Gastrocnemius medialis (tissue), 4 donors: Measurements from ENCODE around the gene CDC5L.

Source experiments
- POLR2A ChIP-seq, 2 donors: fragments of 450-650 bp; IDR thresholded peaks; one replicate each; pipeline ENCODE4 v1.6.1; 2017; ENCODE audit warnings: antibody characterized with exemption in 2 of 2, mild to moderate bottlenecking in 2 of 2, moderate library complexity in 2 of 2
- TF ChIP-seq, protein P1 (sequence below), 5 experiments: fragments of 450-650 bp in 3 of 5; fragments of 200-600 bp in 2 of 5; sonication (generic) in 2 of 5; IDR thresholded peaks in 4 of 5; conservative IDR thresholded peaks in 1 of 5; 1 replicate in 4 of 5; 2 replicates in 1 of 5; pipeline ENCODE4 v1.5.1; 2016 to 2019; ENCODE audit warnings: antibody characterized with exemption in 5 of 5, mild to moderate bottlenecking in 3 of 5, moderate library complexity in 3 of 5

- TF ChIP-seq, protein P1, sequence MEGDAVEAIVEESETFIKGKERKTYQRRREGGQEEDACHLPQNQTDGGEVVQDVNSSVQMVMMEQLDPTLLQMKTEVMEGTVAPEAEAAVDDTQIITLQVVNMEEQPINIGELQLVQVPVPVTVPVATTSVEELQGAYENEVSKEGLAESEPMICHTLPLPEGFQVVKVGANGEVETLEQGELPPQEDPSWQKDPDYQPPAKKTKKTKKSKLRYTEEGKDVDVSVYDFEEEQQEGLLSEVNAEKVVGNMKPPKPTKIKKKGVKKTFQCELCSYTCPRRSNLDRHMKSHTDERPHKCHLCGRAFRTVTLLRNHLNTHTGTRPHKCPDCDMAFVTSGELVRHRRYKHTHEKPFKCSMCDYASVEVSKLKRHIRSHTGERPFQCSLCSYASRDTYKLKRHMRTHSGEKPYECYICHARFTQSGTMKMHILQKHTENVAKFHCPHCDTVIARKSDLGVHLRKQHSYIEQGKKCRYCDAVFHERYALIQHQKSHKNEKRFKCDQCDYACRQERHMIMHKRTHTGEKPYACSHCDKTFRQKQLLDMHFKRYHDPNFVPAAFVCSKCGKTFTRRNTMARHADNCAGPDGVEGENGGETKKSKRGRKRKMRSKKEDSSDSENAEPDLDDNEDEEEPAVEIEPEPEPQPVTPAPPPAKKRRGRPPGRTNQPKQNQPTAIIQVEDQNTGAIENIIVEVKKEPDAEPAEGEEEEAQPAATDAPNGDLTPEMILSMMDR (IDR thresholded peaks at IDR 0.05 in 4 of 5, conservative IDR thresholded peaks at IDR 0.05 in 1 of 5): no peak
- TF ChIP-seq POLR2A (IDR thresholded peaks at IDR 0.05): no peak
These were observed 31.9 kb upstream of the CDC5L start for GRCh38 chr6:44355640-44356039.
